NCI-H748 (cell line): ENCODE results near the gene PRKCH.

Experiments
- DNase-seq: peaks from one replicate; lab custom pipeline; 2025; ENCODE audit not compliant: unreplicated experiment; lab: John Stamatoyannopoulos, UW

PRKCH gene

GRCh38 chr14:61486930-61487495, 165.6 kb downstream of the PRKCH start:
- DNase-seq = no peak

GRCh38 chr14:61488417-61489401, 167.3 kb downstream of the PRKCH start:
- DNase-seq = no peak

GRCh38 chr14:61489512-61489911, 168.1 kb downstream of the PRKCH start:
- no peak for DNase-seq

- DNase-seq = no peak
Measured at GRCh38 chr14:61489932-61490331, 168.6 kb downstream of the PRKCH start.

- DNase-seq = no peak
Measured at GRCh38 chr14:61491224-61491623, 169.8 kb downstream of the PRKCH start.

GRCh38 chr14:61491876-61492434, 170.6 kb downstream of the PRKCH start:
- no peak for DNase-seq

- no peak for DNase-seq
Measured at GRCh38 chr14:61492474-61492873, 171.1 kb downstream of the PRKCH start.

GRCh38 chr14:61493239-61493638, 171.9 kb downstream of the PRKCH start:
- no peak for DNase-seq

GRCh38 chr14:61494018-61494417, 172.6 kb downstream of the PRKCH start:
- DNase-seq = no peak

- no peak for DNase-seq
Measured at GRCh38 chr14:61495809-61496208, 174.4 kb downstream of the PRKCH start.

- no peak for DNase-seq
Measured at GRCh38 chr14:61498303-61498702, 176.9 kb downstream of the PRKCH start.

GRCh38 chr14:61498811-61499210, 177.4 kb downstream of the PRKCH start:
- DNase-seq = no peak

- no peak for DNase-seq
Measured at GRCh38 chr14:61499991-61500390, 178.6 kb downstream of the PRKCH start.

- no peak for DNase-seq
Measured at GRCh38 chr14:61501714-61502458, 180.5 kb downstream of the PRKCH start.

GRCh38 chr14:61502459-61503093, 181.2 kb downstream of the PRKCH start:
- DNase-seq = no peak

- DNase-seq = no peak
Measured at GRCh38 chr14:61503167-61503801, 181.9 kb downstream of the PRKCH start.

- DNase-seq = no peak
Measured at GRCh38 chr14:61504901-61505300, 183.5 kb downstream of the PRKCH start.

GRCh38 chr14:61505815-61506809, 184.7 kb downstream of the PRKCH start:
- DNase-seq = no peak

GRCh38 chr14:61508526-61508925, 187.1 kb downstream of the PRKCH start:
- DNase-seq = no peak
